Right lobe of liver (tissue), 4 donors: ENCODE measurements around the gene EXOSC9.

Experiments
- CTCF ChIP-seq, 4 donors: fragments of 200-600 bp in 3 of 4; fragments of 450-650 bp in 1 of 4; IDR thresholded peaks; one replicate each; pipeline versions ENCODE4 v1.5.1 to v1.8.0; 2016 to 2022; ENCODE audit warnings: antibody characterized with exemption in 4 of 4, mild to moderate bottlenecking in 2 of 4
- POLR2A ChIP-seq: fragments of 450-650 bp; IDR thresholded peaks from one replicate; pipeline ENCODE4 v1.6.1; 2017; ENCODE audit warnings: antibody characterized with exemption, mild to moderate bottlenecking
- donor health status: DM: no; HTN: no; CAD: no.
- donor health status: DM: no; HTN: no; CAD: no.
- donor health status: DM: no; HTN: yes; CAD: no.

GRCh38 chr4:121824171-121824527 is 23.0 kb downstream of the EXOSC9 start:
- TF ChIP-seq CTCF (IDR thresholded peaks at IDR 0.05): no peak
- no peak for TF ChIP-seq POLR2A
